Suprapubic skin (tissue), 3 donors: Measurements from ENCODE around the gene KIF12.

Experiments
- CTCF ChIP-seq, 2 donors: fragments of 200-600 bp in 1 of 2; fragments of 450-650 bp in 1 of 2; sonication (generic) in 1 of 2; IDR thresholded peaks; one replicate each; pipeline ENCODE4 v1.5.1; 2016 to 2019; ENCODE audit warnings: antibody characterized with exemption in 2 of 2, mild to moderate bottlenecking in 1 of 2, moderate library complexity in 1 of 2
- POLR2A ChIP-seq, 2 donors: fragments of 450-650 bp; IDR thresholded peaks; one replicate each; pipeline ENCODE4 v1.6.1; 2017; ENCODE audit warnings: antibody characterized with exemption in 2 of 2, mild to moderate bottlenecking in 2 of 2, moderate library complexity in 2 of 2

- no peak for TF ChIP-seq POLR2A (IDR thresholded peaks at IDR 0.05)
- no peak for TF ChIP-seq CTCF (IDR thresholded peaks at IDR 0.05)
These were observed 44.9 kb downstream of the KIF12 start for GRCh38 chr9:114054191-114054690.
